ENCODE results near the gene RPL3. TPM values are rescaled to one million over a fixed set of nuclear protein-coding genes. Genes with fewer than 3 reads are reported as not detected.

RPL3 gene
- total and polyA plus RNA-seq, 4 donors, result 1,197 to 1,853 (median 1,626) TPM

GRCh38 chr22:39302431-39302960, 16.9 kb downstream of the RPL3 start:
- 92% methylated on average over 1 of the region's 2 CpGs for WGBS (ENCODE audit: insufficient coverage)

DNA sequence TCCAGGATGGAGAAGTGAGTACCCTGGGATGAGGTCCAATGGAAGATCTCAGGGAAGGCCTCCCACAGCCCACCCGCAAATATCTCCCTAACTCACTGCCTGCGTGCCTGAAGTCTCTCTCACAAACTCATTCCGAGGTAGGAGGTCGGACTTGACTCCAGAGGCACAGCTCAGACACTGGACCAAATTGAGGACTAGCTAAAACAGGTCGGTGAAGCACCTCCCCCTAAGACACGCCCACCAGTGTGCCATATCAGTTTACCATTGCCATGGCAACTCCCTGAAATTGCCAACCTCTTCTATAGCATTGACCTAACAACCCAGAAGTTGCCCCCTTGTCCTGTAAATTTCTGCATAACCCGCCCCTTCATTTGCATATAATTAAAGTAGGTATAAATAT, 17.5 kb downstream of the RPL3 start:
- Histone ChIP-seq H3K4me3 (ENCODE audit: low read depth, low read length) (no peak overlapping the region), H3K36me3 (ENCODE audit: control insufficient read depth, insufficient read depth, low read length) (peaks cover 3% of the 10 kb centered on the region), H3K27ac (ENCODE audit: low read depth, low read length) (no peak overlapping the region), H3K27me3 (ENCODE audit: control insufficient read depth, insufficient read depth, low read length) (no peaks in the 10 kb centered on the region), H3K9me3 (ENCODE audit: control insufficient read depth, insufficient read depth, low read length) (no peaks in the 10 kb centered on the region), H3K4me1 (ENCODE audit: control insufficient read depth, insufficient read depth, low read length) (peaks cover 39% of the 10 kb centered on the region)
- WGBS (ENCODE audit: insufficient coverage), result 72% methylated on average over 6 of the region's 7 CpGs
- DNase-seq (ENCODE audit: low read depth in 4 of 6, low spot score in 6 of 6), result no peak

More at GRCh38 chr22:39302431-39302960, 16.9 kb downstream of the RPL3 start:
- Histone ChIP-seq H3K9me3 (ENCODE audit: control insufficient read depth, insufficient read depth, low read length) (no peaks in the 10 kb centered on the region), H3K4me1 (ENCODE audit: control insufficient read depth, insufficient read depth, low read length) (peaks cover 33% of the 10 kb centered on the region), H3K27ac (ENCODE audit: low read depth, low read length) (no peak overlapping the region), H3K27me3 (ENCODE audit: control insufficient read depth, insufficient read depth, low read length) (no peaks in the 10 kb centered on the region), H3K4me3 (ENCODE audit: low read depth, low read length) (no peak overlapping the region), H3K36me3 (ENCODE audit: control insufficient read depth, insufficient read depth, low read length) (peaks cover 7% of the 10 kb centered on the region)
- DNase-seq (ENCODE audit: low read depth in 4 of 6, low spot score in 6 of 6), result no peak

GRCh38 chr22:39301108-39301507, 18.3 kb downstream of the RPL3 start:
- H3K4me1 ChIP-seq (ENCODE audit: control insufficient read depth, insufficient read depth, low read length), result peaks cover 41% of the 10 kb centered on the region
- H3K36me3 ChIP-seq (ENCODE audit: control insufficient read depth, insufficient read depth, low read length), result no peaks in the 10 kb centered on the region
- WGBS (ENCODE audit: insufficient coverage), result 85% methylated on average over 7 of the region's 9 CpGs
- H3K9me3 ChIP-seq (ENCODE audit: control insufficient read depth, insufficient read depth, low read length), result no peaks in the 10 kb centered on the region
- H3K27me3 ChIP-seq (ENCODE audit: control insufficient read depth, insufficient read depth, low read length), result no peaks in the 10 kb centered on the region
- no peak overlapping the region for H3K4me3 ChIP-seq (ENCODE audit: low read depth, low read length)
- DNase-seq (ENCODE audit: low read depth in 4 of 6, low spot score in 6 of 6), result no peak
- H3K27ac ChIP-seq (ENCODE audit: low read depth, low read length), result no peak overlapping the region

GRCh38 chr22:39300186-39300830, 19.1 kb downstream of the RPL3 start:
- peaks cover 41% of the 10 kb centered on the region for H3K4me1 ChIP-seq (ENCODE audit: control insufficient read depth, insufficient read depth, low read length)
- H3K36me3 ChIP-seq (ENCODE audit: control insufficient read depth, insufficient read depth, low read length), result no peaks in the 10 kb centered on the region
- H3K27me3 ChIP-seq (ENCODE audit: control insufficient read depth, insufficient read depth, low read length), result no peaks in the 10 kb centered on the region
- no peaks in the 10 kb centered on the region for H3K9me3 ChIP-seq (ENCODE audit: control insufficient read depth, insufficient read depth, low read length)
- WGBS (ENCODE audit: insufficient coverage), result 23% methylated on average over 18 of the region's 19 CpGs
- no peak overlapping the region for H3K4me3 ChIP-seq (ENCODE audit: low read depth, low read length)
- no peak for DNase-seq (ENCODE audit: low read depth in 4 of 6, low spot score in 6 of 6)
- H3K27ac ChIP-seq (ENCODE audit: low read depth, low read length), result no peak overlapping the region

- Histone ChIP-seq H3K27ac (ENCODE audit: low read depth, low read length) (no peak overlapping the region), H3K36me3 (ENCODE audit: control insufficient read depth, insufficient read depth, low read length) (no peaks in the 10 kb centered on the region), H3K9me3 (ENCODE audit: control insufficient read depth, insufficient read depth, low read length) (no peaks in the 10 kb centered on the region), H3K4me3 (ENCODE audit: low read depth, low read length) (no peak overlapping the region), H3K27me3 (ENCODE audit: control insufficient read depth, insufficient read depth, low read length) (no peaks in the 10 kb centered on the region), H3K4me1 (ENCODE audit: control insufficient read depth, insufficient read depth, low read length) (peaks cover 44% of the 10 kb centered on the region)
- DNase-seq (ENCODE audit: low read depth in 4 of 6, low spot score in 6 of 6), result no peak
- WGBS (ENCODE audit: insufficient coverage), result 61% methylated on average over 6 of the region's 6 CpGs
Observed at GRCh38 chr22:39299829-39300178, 19.6 kb downstream of the RPL3 start.

DNA sequence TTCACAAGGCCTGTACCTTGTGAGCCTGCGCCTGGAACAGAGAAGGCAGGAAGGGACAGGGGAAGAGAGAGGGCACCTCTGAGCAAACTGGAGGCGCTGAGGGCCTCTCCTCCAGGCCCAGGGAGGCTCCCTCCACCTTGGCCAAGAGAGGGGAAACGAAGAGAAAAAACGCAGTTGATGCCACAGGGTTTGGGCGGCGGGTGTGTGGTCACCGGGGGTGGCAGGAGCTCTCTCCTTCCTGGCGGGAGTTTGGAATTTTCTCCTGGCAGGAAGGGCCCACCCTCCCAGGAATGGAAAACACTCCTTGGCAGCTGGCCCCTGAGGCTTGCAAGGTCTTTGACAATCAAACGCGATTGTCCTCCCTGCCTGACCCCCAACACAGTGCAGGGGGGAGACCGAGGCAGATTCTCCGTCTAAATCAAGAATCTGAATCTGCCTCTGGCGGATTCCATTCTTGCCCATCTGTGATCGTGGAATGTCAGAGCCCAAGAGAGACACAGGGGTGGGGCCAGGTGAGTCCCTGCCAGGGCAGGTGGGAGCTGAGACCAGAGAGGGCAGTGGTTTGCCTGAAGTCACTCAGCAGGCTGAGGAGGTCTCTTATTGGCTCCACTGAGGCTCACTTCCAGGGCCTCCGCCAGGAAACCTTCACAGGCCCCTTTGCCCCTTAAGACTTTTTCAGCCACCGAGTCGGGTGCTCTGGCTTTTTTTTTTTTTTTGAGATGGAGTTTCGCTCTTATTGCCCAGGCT, 21.0 kb downstream of the RPL3 start:
- H3K4me1 ChIP-seq (ENCODE audit: control insufficient read depth, insufficient read depth, low read length), result peaks cover 46% of the 10 kb centered on the region
- H3K4me3 ChIP-seq (ENCODE audit: low read depth, low read length), result no peak overlapping the region
- no peaks in the 10 kb centered on the region for H3K9me3 ChIP-seq (ENCODE audit: control insufficient read depth, insufficient read depth, low read length)
- DNase-seq (ENCODE audit: low read depth in 4 of 6, low spot score in 6 of 6), result no peak
- peak overlapping the region; percentile 40 for H3K27ac ChIP-seq (ENCODE audit: low read depth, low read length)
- H3K27me3 ChIP-seq (ENCODE audit: control insufficient read depth, insufficient read depth, low read length), result no peaks in the 10 kb centered on the region
- 60% methylated on average over 15 of the region's 18 CpGs for WGBS (ENCODE audit: insufficient coverage)
- H3K36me3 ChIP-seq (ENCODE audit: control insufficient read depth, insufficient read depth, low read length), result no peaks in the 10 kb centered on the region

DNA sequence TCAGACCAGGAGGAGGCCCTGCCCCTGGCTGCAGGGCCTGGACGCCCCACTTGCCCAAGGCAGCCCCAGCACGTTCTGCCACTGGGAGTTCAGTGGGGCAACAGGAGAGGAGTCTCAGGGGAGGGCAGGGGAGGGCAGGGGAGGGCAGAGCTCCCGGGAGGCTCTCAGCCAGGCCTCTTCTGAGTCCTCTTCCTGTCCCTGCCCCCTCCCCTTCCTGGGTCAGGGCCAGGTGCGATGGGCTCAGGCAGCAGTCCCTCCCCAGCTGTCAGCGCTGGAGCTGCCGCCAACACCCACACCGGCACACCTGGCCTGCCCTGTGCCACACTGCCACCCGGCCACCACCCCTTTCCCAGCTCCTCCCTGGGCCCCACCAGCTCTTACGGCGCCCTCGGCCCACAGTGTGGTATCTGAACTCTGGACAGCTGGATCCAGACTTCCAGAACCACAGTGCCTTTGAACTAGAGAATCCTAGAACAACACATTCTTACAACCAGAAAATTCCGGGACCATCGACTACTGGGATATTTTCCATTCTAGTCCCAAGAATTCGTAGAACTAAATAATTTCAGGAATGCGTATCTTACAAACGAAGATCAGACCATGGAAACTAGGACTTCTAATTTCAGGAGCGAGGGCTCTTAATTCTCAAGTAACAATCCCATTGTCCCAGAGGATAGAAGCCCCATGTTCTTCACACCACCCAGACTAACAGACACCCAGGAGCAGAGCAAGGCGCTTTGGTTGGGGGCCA, 21.8 kb downstream of the RPL3 start:
- Histone ChIP-seq H3K4me3 (ENCODE audit: low read depth, low read length) (no peak overlapping the region), H3K4me1 (ENCODE audit: control insufficient read depth, insufficient read depth, low read length) (peaks cover 49% of the 10 kb centered on the region), H3K27ac (ENCODE audit: low read depth, low read length) (peak overlapping the region; percentile 40)

DNA sequence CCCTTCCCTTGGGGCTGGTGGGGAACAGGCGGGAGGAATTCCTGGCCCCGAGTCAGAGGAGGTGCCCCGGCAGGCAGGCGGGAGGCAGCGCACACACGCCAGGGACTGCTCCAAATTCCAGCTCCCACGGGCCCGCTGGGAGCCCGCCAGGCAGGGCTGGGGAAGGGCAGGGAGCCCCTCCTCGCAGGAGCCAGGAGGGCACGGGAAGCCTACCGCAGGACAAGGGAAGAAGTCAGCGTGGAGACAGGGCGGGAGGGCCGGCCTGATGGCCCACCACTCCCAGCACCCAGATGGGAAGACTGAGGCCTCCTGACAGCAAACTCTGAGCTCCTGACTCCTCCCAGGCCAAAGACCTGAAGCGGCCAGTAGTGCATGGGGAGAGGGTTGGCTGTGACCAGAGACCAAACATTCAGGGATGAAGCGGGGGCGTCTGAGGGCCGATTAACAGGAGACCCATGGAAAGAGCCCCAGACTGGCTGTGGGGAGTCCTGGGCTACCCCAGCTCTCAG, 22.4 kb downstream of the RPL3 start:
- Histone ChIP-seq H3K9me3 (ENCODE audit: control insufficient read depth, insufficient read depth, low read length) (no peaks in the 10 kb centered on the region), H3K4me3 (ENCODE audit: low read depth, low read length) (no peak overlapping the region), H3K27me3 (ENCODE audit: control insufficient read depth, insufficient read depth, low read length) (no peaks in the 10 kb centered on the region), H3K36me3 (ENCODE audit: control insufficient read depth, insufficient read depth, low read length) (peaks cover 4% of the 10 kb centered on the region), H3K4me1 (ENCODE audit: control insufficient read depth, insufficient read depth, low read length) (peaks cover 55% of the 10 kb centered on the region), H3K27ac (ENCODE audit: low read depth, low read length) (no peak overlapping the region)
- no peak for DNase-seq (ENCODE audit: low read depth in 4 of 6, low spot score in 6 of 6)
- 48% methylated on average over 19 of the region's 19 CpGs for WGBS (ENCODE audit: insufficient coverage)

More for the DNA sequence above, 21.8 kb downstream of the RPL3 start:
- DNase-seq (ENCODE audit: low read depth in 4 of 6, low spot score in 6 of 6), result no peak
- 70% methylated on average over 15 of the region's 18 CpGs for WGBS (ENCODE audit: insufficient coverage)
- Histone ChIP-seq H3K27me3 (ENCODE audit: control insufficient read depth, insufficient read depth, low read length) (no peaks in the 10 kb centered on the region), H3K36me3 (ENCODE audit: control insufficient read depth, insufficient read depth, low read length) (no peaks in the 10 kb centered on the region), H3K9me3 (ENCODE audit: control insufficient read depth, insufficient read depth, low read length) (no peaks in the 10 kb centered on the region)

DNA sequence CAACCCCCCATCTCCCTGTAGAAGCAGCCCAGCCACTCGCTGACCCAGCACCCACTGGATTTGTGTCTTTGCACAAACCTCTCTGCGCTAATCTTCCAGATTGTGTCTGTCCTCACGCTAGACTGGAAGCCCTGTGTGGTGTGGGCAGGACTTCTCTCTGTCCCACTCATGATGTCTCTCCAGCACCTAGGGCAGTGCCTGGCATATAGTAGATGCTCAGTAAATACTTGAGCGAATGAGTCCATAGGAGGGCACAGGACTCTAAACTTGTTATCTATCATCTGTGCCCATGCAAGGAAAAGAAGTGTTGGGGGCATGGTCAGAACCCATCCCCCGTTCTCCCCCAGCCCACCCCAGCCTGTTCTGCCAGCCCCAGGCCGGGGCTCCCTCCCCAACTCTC, 22.9 kb downstream of the RPL3 start:
- H3K27ac ChIP-seq (ENCODE audit: low read depth, low read length), result no peak overlapping the region
- DNase-seq (ENCODE audit: low read depth in 4 of 6, low spot score in 6 of 6), result no peak
- H3K9me3 ChIP-seq (ENCODE audit: control insufficient read depth, insufficient read depth, low read length), result no peaks in the 10 kb centered on the region
- no peaks in the 10 kb centered on the region for H3K27me3 ChIP-seq (ENCODE audit: control insufficient read depth, insufficient read depth, low read length)
- H3K36me3 ChIP-seq (ENCODE audit: control insufficient read depth, insufficient read depth, low read length), result peaks cover 4% of the 10 kb centered on the region
- 83% methylated on average over 4 of the region's 6 CpGs for WGBS (ENCODE audit: insufficient coverage)
- peaks cover 59% of the 10 kb centered on the region for H3K4me1 ChIP-seq (ENCODE audit: control insufficient read depth, insufficient read depth, low read length)
- no peak overlapping the region for H3K4me3 ChIP-seq (ENCODE audit: low read depth, low read length)

Measured in spinal cord (tissue), 10 donors.